Activated CD4-positive, alpha-beta memory T cell treated with anti-CD3 and anti-CD28 coated beads for 36 hours (primary cell): ENCODE data around the gene TP53BP1. TPM values are rescaled to one million over a fixed set of nuclear protein-coding genes. Genes with fewer than 3 reads are reported as not detected.

ENCODE experiments used
- CTCF ChIA-PET: fragments of 350-600 bp; sonication (Branson Sonifier 250); formaldehyde crosslinking; loops from one replicate; lab custom pipeline; 2021; ENCODE audit warnings: antibody characterized with exemption, inconsistent platforms; lab: Charles Lee
- POLR2A ChIA-PET: fragments of 350-600 bp; sonication (Branson Sonifier 250); formaldehyde crosslinking; loops from one replicate; lab custom pipeline; 2021; ENCODE audit warnings: antibody characterized with exemption; lab: Charles Lee
- DNase-seq: peaks from one replicate; pipeline ENCODE4 v3.0.0-alpha.2; 2020
- H3K27ac Mint-ChIP-seq: one replicate; pipeline ENCODE4 v1.8.0; 2021; ENCODE audit warnings: mixed read lengths
- H3K27me3 Mint-ChIP-seq: one replicate; pipeline ENCODE4 v1.8.0; 2021; ENCODE audit warnings: mixed read lengths
- H3K36me3 Mint-ChIP-seq: one replicate; pipeline ENCODE4 v1.8.0; 2021; ENCODE audit warnings: mixed read lengths
- H3K4me1 Mint-ChIP-seq: one replicate; pipeline ENCODE4 v1.8.0; 2021; ENCODE audit warnings: low read depth, mixed read lengths
- H3K4me3 Mint-ChIP-seq: one replicate; pipeline ENCODE4 v1.8.0; 2021; ENCODE audit warnings: mild to moderate bottlenecking, mixed read lengths
- H3K9me3 Mint-ChIP-seq: one replicate; pipeline ENCODE4 v1.8.0; 2021; ENCODE audit warnings: mixed read lengths
- intact Hi-C: fragments of 100-400 bp; cut with micrococcal nuclease; formaldehyde crosslinking; loops from one replicate; pipeline ENCODE4 v1.15.1; 2023
- total RNA-seq, 2 experiments: library from RNA; stranded (reverse); gene quantifications; one replicate each; pipeline ENCODE4 v1.2.3, GENCODE V29; 2021

TP53BP1 gene
- total RNA-seq, 2 experiments from 2014 or later: 26.4 to 32.0 TPM

GRCh38 chr15:43483297-43484128, 9.4 kb downstream of the TP53BP1 start:
- DNase-seq: no peak
- POLR2A ChIA-PET: no interaction called here
- Mint-ChIP-seq H3K27ac (no peak overlapping the region), H3K27me3 (no peaks in the 10 kb centered on the region), H3K36me3 (peaks cover 20% of the 10 kb centered on the region), H3K9me3 (no peaks in the 10 kb centered on the region), H3K4me3 (no peak overlapping the region), H3K4me1 (no peaks in the 10 kb centered on the region)
- CTCF ChIA-PET: interaction anchor here (0.6 to 1.9 kb wide), 6 partner anchors 10 to 727 kb away, joined by 3 to 9 read pairs (median 4); partner anchors contain the start of gene TP53BP1
- intact Hi-C loops: no loop called here

DNA sequence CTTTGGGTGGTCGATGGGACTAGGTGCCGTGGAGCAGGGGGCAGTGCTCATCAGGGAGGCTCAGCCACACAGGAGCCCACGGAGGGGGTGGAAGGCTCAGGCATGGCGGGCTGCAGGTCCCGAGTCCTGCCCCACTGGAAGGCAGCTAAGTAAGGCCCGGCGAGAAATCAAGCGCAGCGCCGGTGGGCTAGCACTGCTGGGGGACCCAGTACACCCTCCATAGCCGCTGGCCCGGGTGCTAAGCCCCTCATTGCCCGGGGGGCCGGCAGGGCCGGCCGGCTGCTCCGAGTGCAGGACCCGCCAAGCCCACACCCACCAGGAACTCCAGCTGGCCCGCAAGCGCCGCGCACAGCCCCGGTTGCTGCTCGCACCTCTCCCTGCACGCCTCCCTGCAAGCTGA, 19.1 kb downstream of the TP53BP1 start:
- ChIA-PET POLR2A (no interaction called here), CTCF (interaction anchor here (1.6 kb wide), 1 partner anchor 33 kb away, joined by 3 read pairs; no protein-coding TSS in a partner anchor)
- intact Hi-C loops: no loop called here
- Mint-ChIP-seq H3K9me3 (no peaks in the 10 kb centered on the region), H3K4me3 (no peak overlapping the region), H3K36me3 (peaks cover 53% of the 10 kb centered on the region), H3K27me3 (no peaks in the 10 kb centered on the region), H3K27ac (no peak overlapping the region), H3K4me1 (peaks cover 7% of the 10 kb centered on the region)
- no peak for DNase-seq

DNA sequence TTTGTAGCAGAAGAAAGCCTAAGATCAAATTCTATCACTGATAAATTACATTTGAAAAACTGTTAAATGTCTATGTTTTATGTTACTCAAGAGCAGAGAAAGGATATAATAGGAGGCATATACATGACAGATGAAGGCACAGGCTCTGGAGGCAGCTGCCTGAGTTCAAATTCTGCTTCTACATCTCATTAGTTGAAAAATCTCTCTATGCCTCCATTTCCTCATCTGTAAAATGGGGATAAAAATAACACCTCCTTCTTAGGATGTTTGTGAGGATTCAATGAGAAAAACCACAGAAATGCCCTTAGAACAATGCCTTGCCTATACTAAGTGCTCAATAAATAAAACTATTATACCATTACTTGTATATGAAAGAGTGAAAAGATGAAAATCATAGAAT, 21.0 kb downstream of the TP53BP1 start:
- Mint-ChIP-seq H3K36me3 (peaks cover 40% of the 10 kb centered on the region), H3K4me3 (no peak overlapping the region), H3K4me1 (peaks cover 7% of the 10 kb centered on the region), H3K27ac (no peak overlapping the region), H3K27me3 (no peaks in the 10 kb centered on the region), H3K9me3 (no peaks in the 10 kb centered on the region)
- DNase-seq: no peak
- ChIA-PET POLR2A (no interaction called here), CTCF (no interaction called here)
- intact Hi-C loops: no loop called here

GRCh38 chr15:43469867-43470266, 23.1 kb downstream of the TP53BP1 start:
- CTCF ChIA-PET: interaction anchor here (1.0 to 1.5 kb wide), 2 partner anchors 29 to 44 kb away, joined by 3 to 5 read pairs; no protein-coding TSS in a partner anchor
- H3K4me1 Mint-ChIP-seq: peaks cover 7% of the 10 kb centered on the region
- H3K36me3 Mint-ChIP-seq: peaks cover 34% of the 10 kb centered on the region
- H3K4me3 Mint-ChIP-seq: no peak overlapping the region
- POLR2A ChIA-PET: no interaction called here
- no peaks in the 10 kb centered on the region for H3K27me3 Mint-ChIP-seq
- H3K27ac Mint-ChIP-seq: peak overlapping the region; percentile 33
- no peak for DNase-seq
- intact Hi-C loops: no loop called here
- H3K9me3 Mint-ChIP-seq: no peaks in the 10 kb centered on the region

DNA sequence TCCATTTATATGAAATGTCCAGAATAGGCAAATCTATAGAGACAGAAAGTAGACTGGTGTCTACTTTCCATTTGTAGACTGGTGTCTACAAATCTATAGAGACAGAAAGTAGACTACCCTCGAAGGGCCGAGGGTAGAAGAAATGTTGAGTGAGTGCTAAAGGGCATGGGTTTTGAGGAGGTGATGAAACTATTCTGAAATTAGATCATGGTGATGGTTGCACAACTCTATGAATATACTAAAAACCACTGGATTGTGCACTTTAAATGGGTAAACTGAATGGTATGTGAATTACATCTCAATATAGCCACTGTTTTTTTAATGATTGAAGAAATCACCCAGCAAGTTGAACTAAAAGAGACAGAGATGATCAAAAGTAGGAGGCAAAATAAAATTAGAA, 27.9 kb downstream of the TP53BP1 start:
- H3K36me3 Mint-ChIP-seq: peaks cover 22% of the 10 kb centered on the region
- ChIA-PET CTCF (no interaction called here), POLR2A (no interaction called here)
- no peak for DNase-seq
- H3K9me3 Mint-ChIP-seq: no peaks in the 10 kb centered on the region
- intact Hi-C loops: no loop called here
- no peak overlapping the region for H3K27ac Mint-ChIP-seq
- H3K4me1 Mint-ChIP-seq: peaks cover 5% of the 10 kb centered on the region
- no peaks in the 10 kb centered on the region for H3K27me3 Mint-ChIP-seq
- H3K4me3 Mint-ChIP-seq: no peak overlapping the region

DNA sequence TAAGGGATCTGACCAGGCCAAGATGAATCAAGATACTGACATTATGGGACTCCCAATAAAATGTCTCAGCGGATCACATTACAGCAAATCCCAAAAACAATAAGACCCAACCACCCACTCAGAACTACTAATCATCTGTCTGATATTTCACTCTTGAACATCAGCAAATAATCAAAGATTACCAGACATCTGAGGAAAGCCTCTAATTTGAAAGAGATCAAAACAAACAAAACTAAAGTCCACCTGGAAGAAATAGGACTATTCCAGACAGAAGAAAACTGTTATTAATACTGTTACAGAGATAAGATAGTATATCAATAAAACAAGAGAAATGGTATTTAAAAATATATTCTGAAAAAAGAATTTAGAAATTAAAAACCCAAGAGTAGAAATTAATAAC, 29.0 kb downstream of the TP53BP1 start:
- DNase-seq: no peak
- Mint-ChIP-seq H3K9me3 (no peaks in the 10 kb centered on the region), H3K27me3 (no peaks in the 10 kb centered on the region), H3K4me1 (no peaks in the 10 kb centered on the region), H3K4me3 (no peak overlapping the region), H3K27ac (no peak overlapping the region), H3K36me3 (peaks cover 18% of the 10 kb centered on the region)
- ChIA-PET POLR2A (no interaction called here), CTCF (no interaction called here)
- intact Hi-C loops: no loop called here

DNA sequence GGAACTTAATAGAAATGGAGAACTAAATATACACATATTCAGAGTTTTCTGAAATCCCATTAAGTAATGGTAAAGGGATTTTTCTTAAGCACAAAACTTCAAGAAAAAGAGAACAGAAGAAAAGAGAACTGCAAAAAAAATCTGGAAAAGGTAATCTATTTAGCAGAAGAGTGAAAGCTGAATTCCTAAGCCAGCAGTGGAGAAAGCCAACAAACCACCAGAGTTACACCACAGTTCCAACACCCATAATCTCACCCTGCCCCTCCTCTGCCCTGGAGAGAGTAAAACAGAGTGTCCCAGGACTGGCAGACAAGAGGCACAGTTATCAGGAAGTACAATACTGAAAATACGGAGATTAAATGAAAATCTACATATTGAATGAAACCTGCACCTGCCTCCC, 29.4 kb downstream of the TP53BP1 start:
- no peaks in the 10 kb centered on the region for H3K9me3 Mint-ChIP-seq
- POLR2A ChIA-PET: no interaction called here
- H3K27me3 Mint-ChIP-seq: no peaks in the 10 kb centered on the region
- H3K4me1 Mint-ChIP-seq: no peaks in the 10 kb centered on the region
- H3K4me3 Mint-ChIP-seq: no peak overlapping the region
- peaks cover 18% of the 10 kb centered on the region for H3K36me3 Mint-ChIP-seq
- CTCF ChIA-PET: no interaction called here
- no peak for DNase-seq
- intact Hi-C loops: no loop called here
- no peak overlapping the region for H3K27ac Mint-ChIP-seq

GRCh38 chr15:43449981-43450380, 43.0 kb downstream of the TP53BP1 start:
- Mint-ChIP-seq H3K4me1 (peaks cover 12% of the 10 kb centered on the region), H3K9me3 (no peaks in the 10 kb centered on the region), H3K4me3 (no peak overlapping the region), H3K27me3 (no peaks in the 10 kb centered on the region), H3K27ac (no peak overlapping the region), H3K36me3 (peaks cover 6% of the 10 kb centered on the region)
- POLR2A ChIA-PET: no interaction called here
- intact Hi-C loops: no loop called here
- CTCF ChIA-PET: no interaction called here
- DNase-seq: no peak

- Mint-ChIP-seq H3K27me3 (no peaks in the 10 kb centered on the region), H3K9me3 (no peaks in the 10 kb centered on the region), H3K4me1 (peaks cover 15% of the 10 kb centered on the region), H3K36me3 (peaks cover 6% of the 10 kb centered on the region), H3K27ac (peak overlapping the region; percentile 7), H3K4me3 (no peak overlapping the region)
- POLR2A ChIA-PET: no interaction called here
- CTCF ChIA-PET: interaction anchor here (0.6 kb wide), 1 partner anchor 49 kb away, joined by 3 read pairs; no protein-coding TSS in a partner anchor
- no peak for DNase-seq
- intact Hi-C loops: no loop called here
Measured at GRCh38 chr15:43446344-43446743, 46.6 kb downstream of the TP53BP1 start.

DNA sequence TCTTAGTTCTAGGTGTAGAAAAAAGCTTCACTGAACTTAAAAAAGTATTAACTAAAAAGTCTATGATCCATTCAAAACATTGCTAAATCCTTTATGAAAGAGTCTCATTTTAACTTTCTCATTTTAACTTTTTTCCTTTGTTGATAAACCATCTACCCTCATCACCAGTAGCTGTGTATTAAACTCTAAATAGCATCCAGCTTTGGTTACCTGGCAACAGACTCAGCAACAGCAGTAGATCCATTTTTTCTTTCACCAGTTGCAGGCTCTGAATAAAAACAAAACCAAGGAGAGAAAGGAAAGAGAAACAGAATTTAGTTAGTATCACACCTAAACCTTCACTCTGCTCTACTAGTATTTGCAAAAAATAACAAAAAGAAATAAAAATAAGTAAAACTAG, 51.6 kb downstream of the TP53BP1 start:
- no peaks in the 10 kb centered on the region for H3K9me3 Mint-ChIP-seq
- POLR2A ChIA-PET: interaction anchor here (0.6 to 2.1 kb wide), 3 partner anchors 70 to 295 kb away, joined by 3 to 17 read pairs (median 4); partner anchors contain the start of genes TUBGCP4 and ZSCAN29
- H3K27ac Mint-ChIP-seq: peak overlapping the region; percentile 87
- H3K36me3 Mint-ChIP-seq: peaks cover 13% of the 10 kb centered on the region
- intact Hi-C loops: loop anchor here (1.0 to 5.0 kb wide), 2 partner anchors 51 to 69 kb away; partner anchors contain the start of gene TP53BP1
- DNase-seq: no peak
- CTCF ChIA-PET: interaction anchor here (0.6 to 3.2 kb wide), 22 partner anchors 11 to 387 kb away, joined by 3 to 54 read pairs (median 4); partner anchors contain the start of genes MFAP1 and TP53BP1
- peaks cover 12% of the 10 kb centered on the region for H3K4me1 Mint-ChIP-seq
- H3K4me3 Mint-ChIP-seq: no peak overlapping the region
- no peaks in the 10 kb centered on the region for H3K27me3 Mint-ChIP-seq

DNA sequence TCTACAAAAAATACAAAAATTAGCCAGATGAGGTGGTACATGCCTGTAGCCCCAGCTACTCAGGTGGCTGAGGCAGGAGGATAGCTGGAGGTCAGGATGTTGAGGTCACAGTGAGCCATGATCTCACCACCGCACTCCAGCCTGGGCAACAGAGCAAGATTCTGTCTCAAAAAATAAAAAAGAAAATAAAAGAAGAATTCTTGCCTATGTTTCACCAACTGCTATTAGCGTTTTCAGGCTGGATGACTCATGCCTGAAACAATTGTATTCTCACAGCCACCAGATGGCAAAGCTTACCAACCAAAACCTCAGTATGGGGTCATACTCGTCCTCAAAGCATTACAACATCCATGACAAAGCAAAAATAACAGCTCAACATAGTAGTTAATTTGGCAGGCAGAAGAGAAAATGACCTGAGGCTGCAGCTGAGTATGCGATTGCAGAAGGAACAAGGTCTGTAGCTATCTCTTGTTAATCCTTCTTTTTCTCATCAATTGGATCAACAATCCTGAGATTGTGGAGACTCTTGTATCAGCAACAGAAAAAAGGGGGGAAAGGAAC, 52.2 kb downstream of the TP53BP1 start:
- Mint-ChIP-seq H3K27me3 (no peaks in the 10 kb centered on the region), H3K4me3 (peak overlapping the region; percentile 36), H3K36me3 (peaks cover 12% of the 10 kb centered on the region), H3K9me3 (no peaks in the 10 kb centered on the region), H3K4me1 (peaks cover 11% of the 10 kb centered on the region), H3K27ac (peak overlapping the region; percentile 87)
- POLR2A ChIA-PET: interaction anchor here (1.3 to 2.1 kb wide), 2 partner anchors 70 to 71 kb away, joined by 4 to 17 read pairs; partner anchors contain the start of genes TUBGCP4 and ZSCAN29
- intact Hi-C loops: loop anchor here (1.0 to 5.0 kb wide), 2 partner anchors 52 to 70 kb away; partner anchors contain the start of gene TP53BP1
- peak; percentile 61 for DNase-seq
- CTCF ChIA-PET: interaction anchor here (0.6 to 3.2 kb wide), 23 partner anchors 12 to 714 kb away, joined by 3 to 54 read pairs (median 4); partner anchors contain the start of genes MFAP1 and TP53BP1

DNA sequence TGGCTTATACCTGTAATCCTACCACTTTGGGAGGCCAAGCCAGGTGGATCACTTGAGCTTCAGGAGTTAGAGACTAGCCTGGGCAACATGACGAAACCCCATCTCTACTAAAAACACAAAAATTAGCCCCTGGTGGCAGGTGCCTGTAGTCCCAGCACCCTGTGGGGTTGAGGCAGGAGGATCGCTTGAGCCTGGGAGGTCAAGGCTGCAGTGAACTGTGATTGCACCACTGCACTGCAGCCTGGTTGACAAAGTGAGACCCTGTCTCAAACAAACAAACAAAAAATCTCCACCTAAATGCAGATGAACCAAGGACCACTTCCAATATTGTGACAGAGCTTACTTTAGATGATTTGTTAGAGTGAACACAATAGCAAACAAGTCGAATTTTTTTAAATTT, 53.7 kb downstream of the TP53BP1 start:
- peaks cover 11% of the 10 kb centered on the region for H3K4me1 Mint-ChIP-seq
- H3K4me3 Mint-ChIP-seq: no peak overlapping the region
- POLR2A ChIA-PET: no interaction called here
- no peak for DNase-seq
- H3K27me3 Mint-ChIP-seq: no peaks in the 10 kb centered on the region
- H3K27ac Mint-ChIP-seq: no peak overlapping the region
- peaks cover 14% of the 10 kb centered on the region for H3K36me3 Mint-ChIP-seq
- CTCF ChIA-PET: interaction anchor here (3.2 kb wide), 1 partner anchor 75 kb away, joined by 54 read pairs; no protein-coding TSS in a partner anchor
- no peaks in the 10 kb centered on the region for H3K9me3 Mint-ChIP-seq
- intact Hi-C loops: no loop called here
